ENCODE data around the gene RHBDF1.

DNA sequence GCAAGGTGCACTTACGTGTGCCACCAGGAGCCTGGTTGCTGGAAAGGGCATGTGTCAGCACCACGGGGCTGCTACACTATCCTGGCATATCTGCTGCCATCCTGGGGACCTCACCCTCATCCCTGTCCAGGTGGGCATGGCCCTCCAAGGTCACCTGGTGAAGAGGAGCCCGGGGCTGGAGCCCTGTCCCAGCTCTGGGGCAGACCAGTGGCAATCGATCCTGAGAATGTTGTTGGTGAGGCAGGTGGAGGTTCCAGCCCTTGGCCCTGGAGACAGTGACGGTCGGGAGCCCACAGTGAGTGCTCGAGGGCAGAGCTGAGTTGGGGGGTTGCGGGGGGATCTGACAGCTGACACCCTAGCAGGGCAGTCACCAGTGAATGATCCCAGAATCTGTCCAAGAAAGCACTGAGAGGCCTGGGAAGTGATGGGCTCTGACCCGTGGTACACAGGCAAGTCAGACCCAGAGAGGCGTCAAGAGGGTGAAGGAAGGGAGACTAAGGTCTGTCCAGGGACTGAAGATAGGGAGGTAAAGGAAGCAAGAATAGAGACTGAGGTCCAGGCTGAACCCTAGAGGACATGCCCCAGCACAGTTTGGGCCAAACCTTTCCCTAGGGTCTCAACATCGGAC, 36.6 kb downstream of the RHBDF1 start:
- TF ChIP-seq, protein P1, sequence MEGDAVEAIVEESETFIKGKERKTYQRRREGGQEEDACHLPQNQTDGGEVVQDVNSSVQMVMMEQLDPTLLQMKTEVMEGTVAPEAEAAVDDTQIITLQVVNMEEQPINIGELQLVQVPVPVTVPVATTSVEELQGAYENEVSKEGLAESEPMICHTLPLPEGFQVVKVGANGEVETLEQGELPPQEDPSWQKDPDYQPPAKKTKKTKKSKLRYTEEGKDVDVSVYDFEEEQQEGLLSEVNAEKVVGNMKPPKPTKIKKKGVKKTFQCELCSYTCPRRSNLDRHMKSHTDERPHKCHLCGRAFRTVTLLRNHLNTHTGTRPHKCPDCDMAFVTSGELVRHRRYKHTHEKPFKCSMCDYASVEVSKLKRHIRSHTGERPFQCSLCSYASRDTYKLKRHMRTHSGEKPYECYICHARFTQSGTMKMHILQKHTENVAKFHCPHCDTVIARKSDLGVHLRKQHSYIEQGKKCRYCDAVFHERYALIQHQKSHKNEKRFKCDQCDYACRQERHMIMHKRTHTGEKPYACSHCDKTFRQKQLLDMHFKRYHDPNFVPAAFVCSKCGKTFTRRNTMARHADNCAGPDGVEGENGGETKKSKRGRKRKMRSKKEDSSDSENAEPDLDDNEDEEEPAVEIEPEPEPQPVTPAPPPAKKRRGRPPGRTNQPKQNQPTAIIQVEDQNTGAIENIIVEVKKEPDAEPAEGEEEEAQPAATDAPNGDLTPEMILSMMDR (IDR thresholded peaks at IDR 0.05; ENCODE audit: low read depth, low read length, poor library complexity, severe bottlenecking) = no peak
- TF ChIP-seq EZH2phosphoT487 (IDR thresholded peaks at IDR 0.05; ENCODE audit: borderline replicate concordance, low read length) = no peak
